Vagina (tissue), 1 donor: ENCODE results near the gene RBM24. TPM values are rescaled to one million over a fixed set of nuclear protein-coding genes. Genes with fewer than 3 reads are reported as not detected.

Experiments
- total RNA-seq: library from RNA; depleted of rRNA; stranded (reverse); fragments of >200 nt; gene quantifications from one replicate; pipeline ENCODE4 v1.2.3, GENCODE V29; 2016

The RBM24 gene
- total RNA-seq, 1 donor from 2014 or later, result 2.7 TPM

Other genes with a start within 250 kb of the RBM24 start
- not detected for gene STMND1, start 179.3 kb upstream of the RBM24 start, total RNA-seq
- gene CAP2, start 112.2 kb downstream of the RBM24 start, total RNA-seq, result 9.6 TPM